SK-N-SH (cell line): ENCODE measurements around the gene GNPAT. TPM values are rescaled to one million over a fixed set of nuclear protein-coding genes. Genes with fewer than 3 reads are reported as not detected.

Source experiments
- CTCF ChIA-PET: fragments of 300-600, 350-600 bp; formaldehyde crosslinking; extraction: SDS; loops from one replicate; lab custom pipeline; 2021; lab: Yijun Ruan, JAX
- POLR2A ChIA-PET: fragments of 350-600 bp; sonication (Branson Sonifier 250); formaldehyde crosslinking; extraction: SDS; loops from one replicate; lab custom pipeline; 2020; ENCODE audit warnings: antibody characterized with exemption, inconsistent platforms; lab: Yijun Ruan, JAX
- DNase-seq: peaks from one replicate; pipeline ENCODE4 v3.0.0; 2012
- H2AFZ ChIP-seq: fragments of 200-600 bp; sonication (generic); 2 replicates; pipeline ENCODE4 v1.8.1; 2016; ENCODE audit warnings: antibody characterized with exemption, mild to moderate bottlenecking, low read depth
- H3F3A ChIP-seq: fragments of 200-600 bp; sonication (generic); replicated peaks from 2 replicates; pipeline ENCODE3; 2016; ENCODE audit warnings: antibody characterized with exemption, mild to moderate bottlenecking; ENCODE audit not compliant: insufficient read depth
- H3K27ac ChIP-seq, 2 experiments: fragments of 200-500 bp in 1 of 2; fragments of 200-600 bp in 1 of 2; sonication (Bioruptor generic) in 1 of 2; sonication (generic), shearing (Covaris generic) in 1 of 2; 2 replicates each; pipeline versions ENCODE4 v1.5.1 to v1.6.1; 2014 to 2016; ENCODE audit warnings: low read depth in 2 of 2, inconsistent platforms in 1 of 2, low read length in 1 of 2, mild to moderate bottlenecking in 1 of 2, mixed read lengths in 1 of 2
- H3K27me3 ChIP-seq: fragments of 200-600 bp; sonication (generic), shearing (Covaris generic); 2 replicates; pipeline ENCODE4 v1.6.1; 2016; ENCODE audit warnings: mixed run types; ENCODE audit not compliant: insufficient read depth
- H3K36me3 ChIP-seq, 2 experiments: fragments of 200-500 bp in 1 of 2; fragments of 200-600 bp in 1 of 2; sonication (Bioruptor generic) in 1 of 2; sonication (generic) in 1 of 2; replicated peaks in 1 of 2; 2 replicates each; pipeline versions ENCODE3 to v1.5.1; 2014 to 2016; ENCODE audit warnings: low read length in 1 of 2, mild to moderate bottlenecking in 1 of 2; ENCODE audit not compliant: insufficient read depth in 2 of 2, control insufficient read depth in 1 of 2
- H3K4me1 ChIP-seq, 2 experiments: fragments of 200-500 bp in 1 of 2; fragments of 200-600 bp in 1 of 2; sonication (Bioruptor generic) in 1 of 2; sonication (generic), shearing (Covaris generic) in 1 of 2; 2 replicates each; pipeline versions ENCODE4 v1.5.1 to v1.6.1; 2014 to 2016; ENCODE audit warnings: low read depth in 1 of 2, low read length in 1 of 2, mixed run types in 1 of 2; ENCODE audit not compliant: insufficient read depth in 2 of 2, control insufficient read depth in 1 of 2
- H3K4me2 ChIP-seq: fragments of 200-600 bp; sonication (generic), shearing (Covaris generic); 2 replicates; pipeline ENCODE4 v1.6.1; 2017; ENCODE audit warnings: mixed run types
- H3K4me3 ChIP-seq, 2 experiments: fragments of 200-500 bp in 1 of 2; fragments of 200-600 bp in 1 of 2; sonication (Bioruptor generic) in 1 of 2; sonication (generic), shearing (Covaris generic) in 1 of 2; 2 replicates each; pipeline versions ENCODE4 v1.5.1 to v1.8.1; 2014 to 2016; ENCODE audit warnings: low read depth in 2 of 2, inconsistent platforms in 1 of 2, low read length in 1 of 2, mild to moderate bottlenecking in 1 of 2, mixed read lengths in 1 of 2, moderate library complexity in 1 of 2
- H3K79me2 ChIP-seq: fragments of 200-600 bp; sonication (generic); 2 replicates; pipeline ENCODE4 v1.8.1; 2017; ENCODE audit warnings: mild to moderate bottlenecking; ENCODE audit not compliant: insufficient read depth
- H3K9ac ChIP-seq: fragments of 200-600 bp; sonication (generic); 2 replicates; pipeline ENCODE4 v1.6.1; 2017; ENCODE audit warnings: mixed run types
- H3K9me2 ChIP-seq: fragments of 200-600 bp; sonication (generic); 2 replicates; pipeline ENCODE4 v1.6.1; 2017; ENCODE audit warnings: mixed run types
- H3K9me3 ChIP-seq: fragments of 200-600 bp; sonication (generic); 2 replicates; pipeline ENCODE4 v1.6.1; 2017; ENCODE audit warnings: mixed run types, mild to moderate bottlenecking, moderate library complexity
- H4K20me1 ChIP-seq: fragments of 200-600 bp; sonication (generic); 2 replicates; pipeline ENCODE4 v1.6.1; 2017; ENCODE audit warnings: mild to moderate bottlenecking, mixed run types; ENCODE audit not compliant: insufficient read depth
- CHD2 ChIP-seq: fragments of 150-350 bp; IDR thresholded peaks from 2 replicates; pipeline ENCODE4 v1.6.1; 2018; ENCODE audit warnings: low read length; ENCODE audit not compliant: partially characterized antibody
- EP300 ChIP-seq, 2 experiments: IDR thresholded peaks; 2 replicates each; pipeline versions ENCODE4 v1.4.0 to v1.6.1; 2012; ENCODE audit warnings: borderline replicate concordance in 1 of 2, low read depth in 1 of 2, low read length in 1 of 2
- FOSL2 ChIP-seq: IDR thresholded peaks from 2 replicates; pipeline ENCODE4 v1.4.0; 2012; ENCODE audit warnings: low read depth, mild to moderate bottlenecking, moderate library complexity, borderline replicate concordance
- FOXM1 ChIP-seq: IDR thresholded peaks from 2 replicates; pipeline ENCODE4 v1.4.0; 2012; ENCODE audit warnings: low read depth, mild to moderate bottlenecking
- GATA2 ChIP-seq: sonication (generic); formaldehyde crosslinking; IDR thresholded peaks from 2 replicates; pipeline ENCODE4 v1.5.0; 2020; ENCODE audit warnings: mild to moderate bottlenecking, missing genetic modification reagents
- JUND ChIP-seq: IDR thresholded peaks from 2 replicates; pipeline ENCODE4 v1.4.0; 2012
- MEF2A ChIP-seq: IDR thresholded peaks from 2 replicates; pipeline ENCODE4 v1.4.0; 2012; ENCODE audit warnings: low read depth, borderline replicate concordance
- NFIC ChIP-seq: IDR thresholded peaks from 2 replicates; pipeline ENCODE4 v1.4.0; 2012; ENCODE audit warnings: borderline replicate concordance
- NRF1 ChIP-seq: IDR thresholded peaks from 2 replicates; pipeline ENCODE4 v1.6.1; 2012; ENCODE audit warnings: low read depth, mild to moderate bottlenecking, low read length
- RAD21 ChIP-seq: IDR thresholded peaks from 2 replicates; pipeline ENCODE4 v1.6.1; 2012; ENCODE audit warnings: mild to moderate bottlenecking, low read length
- RCOR1 ChIP-seq: fragments of 150-350 bp; IDR thresholded peaks from 2 replicates; pipeline ENCODE4 v1.6.1; 2017; ENCODE audit warnings: antibody characterized with exemption, low read length
- RXRA ChIP-seq: IDR thresholded peaks from 2 replicates; pipeline ENCODE4 v1.4.0; 2012; ENCODE audit warnings: low read depth, mild to moderate bottlenecking, borderline replicate concordance
- TCF12 ChIP-seq: IDR thresholded peaks from 2 replicates; pipeline ENCODE4 v1.4.0; 2012
- TEAD4 ChIP-seq: IDR thresholded peaks from 2 replicates; pipeline ENCODE4 v1.4.0; 2012; ENCODE audit warnings: mild to moderate bottlenecking, borderline replicate concordance; ENCODE audit not compliant: insufficient read depth
- WGBS: methylation state at CpG from one replicate; pipeline ENCODE4 v1.1.6; 2017; ENCODE audit warnings: low lambda C conversion rate; 5-methylcytosine and 5-hydroxymethylcytosine counted together
- polyA plus RNA-seq, 3 experiments: library from polyadenylated mRNA; depleted of rRNA; stranded (reverse); fragments of >200 nt; gene quantifications; 2 replicates each; pipeline ENCODE4 v1.2.3, GENCODE V29; 2012
- TF ChIP-seq, protein P1 (sequence below): IDR thresholded peaks from 2 replicates; pipeline ENCODE4; 2012
- TF ChIP-seq, protein P2 (sequence below): IDR thresholded peaks from 2 replicates; pipeline ENCODE4 v1.6.1; 2012; ENCODE audit warnings: mild to moderate bottlenecking, low read depth, low read length, moderate library complexity
- TF ChIP-seq, protein P3 (sequence below): IDR thresholded peaks from 2 replicates; pipeline ENCODE4 v1.4.0; 2012; ENCODE audit warnings: low read depth, borderline replicate concordance
- TF ChIP-seq, protein P4 (sequence below): fragments of 150-350 bp; IDR thresholded peaks from 2 replicates; pipeline ENCODE4 v1.6.1; 2016; ENCODE audit warnings: mild to moderate bottlenecking, low read depth, low read length
- TF ChIP-seq, protein P5 (sequence below): fragments of 200-600 bp; sonication (generic); IDR thresholded peaks from 2 replicates; pipeline ENCODE4 v1.6.1; 2017; ENCODE audit warnings: antibody characterized with exemption, mild to moderate bottlenecking, moderate library complexity

The GNPAT gene
- polyA plus RNA-seq, 1 of the 3 experiments (the other 2 are of a cell fraction), result 14.7 TPM

DNA sequence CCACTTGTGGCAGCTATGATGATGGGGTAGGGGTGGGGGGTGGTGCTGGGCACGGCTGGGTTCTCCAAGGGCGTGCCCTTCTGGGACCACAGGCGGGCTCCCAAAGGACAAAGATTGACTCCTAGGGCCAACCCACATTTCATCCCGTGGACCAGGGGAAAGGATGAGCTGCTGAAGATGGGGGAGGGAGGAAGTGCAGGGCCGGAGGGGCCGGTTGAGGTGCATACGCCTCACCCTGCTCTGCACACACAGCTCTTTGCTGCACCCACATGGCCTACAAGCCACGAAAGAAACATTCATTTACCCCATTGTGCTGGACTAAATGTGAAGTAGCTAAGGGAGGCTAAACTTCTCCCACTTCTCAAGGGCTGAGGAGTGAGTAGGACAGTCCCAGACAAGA lies 34.2 kb upstream of the GNPAT start:
- TF ChIP-seq CHD2, result no peak
- TF ChIP-seq GATA2, result no peak
- no peak for TF ChIP-seq MEF2A
- TF ChIP-seq, protein P1, sequence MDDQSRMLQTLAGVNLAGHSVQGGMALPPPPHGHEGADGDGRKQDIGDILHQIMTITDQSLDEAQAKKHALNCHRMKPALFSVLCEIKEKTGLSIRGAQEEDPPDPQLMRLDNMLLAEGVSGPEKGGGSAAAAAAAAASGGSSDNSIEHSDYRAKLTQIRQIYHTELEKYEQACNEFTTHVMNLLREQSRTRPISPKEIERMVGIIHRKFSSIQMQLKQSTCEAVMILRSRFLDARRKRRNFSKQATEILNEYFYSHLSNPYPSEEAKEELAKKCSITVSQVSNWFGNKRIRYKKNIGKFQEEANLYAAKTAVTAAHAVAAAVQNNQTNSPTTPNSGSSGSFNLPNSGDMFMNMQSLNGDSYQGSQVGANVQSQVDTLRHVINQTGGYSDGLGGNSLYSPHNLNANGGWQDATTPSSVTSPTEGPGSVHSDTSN, result no peak
- TF ChIP-seq RAD21, result peak; percentile 33
- TF ChIP-seq EP300 (IDR thresholded peaks at IDR 0.05; ENCODE audit: borderline replicate concordance in 1 of 2, low read depth in 1 of 2, low read length in 1 of 2), result no peak
- no peak for TF ChIP-seq TEAD4
- no peaks in the 10 kb centered on the region for H3K9me3 ChIP-seq
- DNase-seq, result no peak
- POLR2A ChIA-PET, result interaction anchor here (0.6 kb wide), 1 partner anchor 181 kb away, joined by 4 read pairs; no protein-coding TSS in a partner anchor
- no peaks in the 10 kb centered on the region for H3K9me2 ChIP-seq
- no peaks in the 10 kb centered on the region for H3K36me3 ChIP-seq
- no peaks in the 10 kb centered on the region for H3K79me2 ChIP-seq
- H3K27ac ChIP-seq, result no peak overlapping the region
- CTCF ChIA-PET, result interaction anchor here (0.9 to 1.4 kb wide), 6 partner anchors 213 to 565 kb away, joined by 3 read pairs; partner anchors contain the start of gene COG2
- no peak overlapping the region for H3K4me3 ChIP-seq
- H3K4me1 ChIP-seq, result peaks cover 0 to 4% of the 10 kb centered on the region in 2 experiments; a peak in 1 of 4 replicates
- no peak overlapping the region for H3K9ac ChIP-seq
- H3F3A ChIP-seq, result no peaks in the 10 kb centered on the region
- no peak overlapping the region for H3K4me2 ChIP-seq
- 67% methylated on average over 7 of the region's 8 CpGs for WGBS
- no peaks in the 10 kb centered on the region for H4K20me1 ChIP-seq
- no peak overlapping the region for H2AFZ ChIP-seq
- H3K27me3 ChIP-seq, result no peaks in the 10 kb centered on the region; the same call in 1 of the 2 replicates

DNA sequence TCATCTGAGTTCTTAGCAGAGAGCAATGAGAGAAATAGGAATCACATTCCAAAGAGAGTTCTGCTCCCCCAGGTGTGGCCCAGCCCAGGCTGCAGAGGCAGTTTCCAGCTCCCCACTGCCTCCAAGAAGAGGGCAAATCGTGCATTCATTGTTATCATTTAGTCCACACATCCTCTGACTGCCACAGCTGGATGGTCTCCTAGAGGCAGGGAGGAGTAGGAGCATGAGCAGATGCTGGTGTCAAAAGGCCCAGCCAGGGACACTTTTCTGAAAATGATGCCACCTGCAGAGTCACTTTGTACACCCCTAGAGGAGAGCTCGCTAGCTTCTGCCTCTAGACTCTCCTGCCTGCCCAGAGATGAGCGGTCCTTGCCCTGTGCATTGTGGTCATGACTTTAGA lies 33.6 kb upstream of the GNPAT start:
- Histone ChIP-seq H3K4me3 (no peak overlapping the region), H3F3A (no peaks in the 10 kb centered on the region), H3K9me2 (no peaks in the 10 kb centered on the region), H3K27me3 (no peaks in the 10 kb centered on the region; the same call in 1 of the 2 replicates), H3K4me1 (peaks cover 0 to 4% of the 10 kb centered on the region in 2 experiments; a peak in 1 of 4 replicates), H3K27ac (no peak overlapping the region), H4K20me1 (no peaks in the 10 kb centered on the region), H3K36me3 (no peaks in the 10 kb centered on the region), H3K4me2 (no peak overlapping the region), H3K79me2 (no peaks in the 10 kb centered on the region), H3K9me3 (no peaks in the 10 kb centered on the region), H3K9ac (no peak overlapping the region), H2AFZ (no peak overlapping the region)
- DNase-seq, result no peak
- ChIA-PET POLR2A (no interaction called here), CTCF (interaction anchor here (0.8 to 1.4 kb wide), 7 partner anchors 120 to 565 kb away, joined by 3 read pairs; partner anchors contain the start of gene COG2)
- WGBS, result 61% methylated on average over 3 of the region's 3 CpGs
- no peak for TF ChIP-seq RXRA
- TF ChIP-seq NFIC, result no peak
- no peak for TF ChIP-seq TCF12
- TF ChIP-seq, protein P2, sequence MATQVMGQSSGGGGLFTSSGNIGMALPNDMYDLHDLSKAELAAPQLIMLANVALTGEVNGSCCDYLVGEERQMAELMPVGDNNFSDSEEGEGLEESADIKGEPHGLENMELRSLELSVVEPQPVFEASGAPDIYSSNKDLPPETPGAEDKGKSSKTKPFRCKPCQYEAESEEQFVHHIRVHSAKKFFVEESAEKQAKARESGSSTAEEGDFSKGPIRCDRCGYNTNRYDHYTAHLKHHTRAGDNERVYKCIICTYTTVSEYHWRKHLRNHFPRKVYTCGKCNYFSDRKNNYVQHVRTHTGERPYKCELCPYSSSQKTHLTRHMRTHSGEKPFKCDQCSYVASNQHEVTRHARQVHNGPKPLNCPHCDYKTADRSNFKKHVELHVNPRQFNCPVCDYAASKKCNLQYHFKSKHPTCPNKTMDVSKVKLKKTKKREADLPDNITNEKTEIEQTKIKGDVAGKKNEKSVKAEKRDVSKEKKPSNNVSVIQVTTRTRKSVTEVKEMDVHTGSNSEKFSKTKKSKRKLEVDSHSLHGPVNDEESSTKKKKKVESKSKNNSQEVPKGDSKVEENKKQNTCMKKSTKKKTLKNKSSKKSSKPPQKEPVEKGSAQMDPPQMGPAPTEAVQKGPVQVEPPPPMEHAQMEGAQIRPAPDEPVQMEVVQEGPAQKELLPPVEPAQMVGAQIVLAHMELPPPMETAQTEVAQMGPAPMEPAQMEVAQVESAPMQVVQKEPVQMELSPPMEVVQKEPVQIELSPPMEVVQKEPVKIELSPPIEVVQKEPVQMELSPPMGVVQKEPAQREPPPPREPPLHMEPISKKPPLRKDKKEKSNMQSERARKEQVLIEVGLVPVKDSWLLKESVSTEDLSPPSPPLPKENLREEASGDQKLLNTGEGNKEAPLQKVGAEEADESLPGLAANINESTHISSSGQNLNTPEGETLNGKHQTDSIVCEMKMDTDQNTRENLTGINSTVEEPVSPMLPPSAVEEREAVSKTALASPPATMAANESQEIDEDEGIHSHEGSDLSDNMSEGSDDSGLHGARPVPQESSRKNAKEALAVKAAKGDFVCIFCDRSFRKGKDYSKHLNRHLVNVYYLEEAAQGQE, result no peak
- TF ChIP-seq, protein P3, sequence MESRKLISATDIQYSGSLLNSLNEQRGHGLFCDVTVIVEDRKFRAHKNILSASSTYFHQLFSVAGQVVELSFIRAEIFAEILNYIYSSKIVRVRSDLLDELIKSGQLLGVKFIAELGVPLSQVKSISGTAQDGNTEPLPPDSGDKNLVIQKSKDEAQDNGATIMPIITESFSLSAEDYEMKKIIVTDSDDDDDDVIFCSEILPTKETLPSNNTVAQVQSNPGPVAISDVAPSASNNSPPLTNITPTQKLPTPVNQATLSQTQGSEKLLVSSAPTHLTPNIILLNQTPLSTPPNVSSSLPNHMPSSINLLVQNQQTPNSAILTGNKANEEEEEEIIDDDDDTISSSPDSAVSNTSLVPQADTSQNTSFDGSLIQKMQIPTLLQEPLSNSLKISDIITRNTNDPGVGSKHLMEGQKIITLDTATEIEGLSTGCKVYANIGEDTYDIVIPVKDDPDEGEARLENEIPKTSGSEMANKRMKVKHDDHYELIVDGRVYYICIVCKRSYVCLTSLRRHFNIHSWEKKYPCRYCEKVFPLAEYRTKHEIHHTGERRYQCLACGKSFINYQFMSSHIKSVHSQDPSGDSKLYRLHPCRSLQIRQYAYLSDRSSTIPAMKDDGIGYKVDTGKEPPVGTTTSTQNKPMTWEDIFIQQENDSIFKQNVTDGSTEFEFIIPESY, result no peak
- TF ChIP-seq RCOR1, result no peak
- TF ChIP-seq FOSL2, result no peak
- TF ChIP-seq, protein P4, sequence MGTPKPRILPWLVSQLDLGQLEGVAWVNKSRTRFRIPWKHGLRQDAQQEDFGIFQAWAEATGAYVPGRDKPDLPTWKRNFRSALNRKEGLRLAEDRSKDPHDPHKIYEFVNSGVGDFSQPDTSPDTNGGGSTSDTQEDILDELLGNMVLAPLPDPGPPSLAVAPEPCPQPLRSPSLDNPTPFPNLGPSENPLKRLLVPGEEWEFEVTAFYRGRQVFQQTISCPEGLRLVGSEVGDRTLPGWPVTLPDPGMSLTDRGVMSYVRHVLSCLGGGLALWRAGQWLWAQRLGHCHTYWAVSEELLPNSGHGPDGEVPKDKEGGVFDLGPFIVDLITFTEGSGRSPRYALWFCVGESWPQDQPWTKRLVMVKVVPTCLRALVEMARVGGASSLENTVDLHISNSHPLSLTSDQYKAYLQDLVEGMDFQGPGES, result no peak
- TF ChIP-seq NRF1, result no peak
- no peak for TF ChIP-seq CHD2
- TF ChIP-seq FOXM1, result no peak
- TF ChIP-seq, protein P5, sequence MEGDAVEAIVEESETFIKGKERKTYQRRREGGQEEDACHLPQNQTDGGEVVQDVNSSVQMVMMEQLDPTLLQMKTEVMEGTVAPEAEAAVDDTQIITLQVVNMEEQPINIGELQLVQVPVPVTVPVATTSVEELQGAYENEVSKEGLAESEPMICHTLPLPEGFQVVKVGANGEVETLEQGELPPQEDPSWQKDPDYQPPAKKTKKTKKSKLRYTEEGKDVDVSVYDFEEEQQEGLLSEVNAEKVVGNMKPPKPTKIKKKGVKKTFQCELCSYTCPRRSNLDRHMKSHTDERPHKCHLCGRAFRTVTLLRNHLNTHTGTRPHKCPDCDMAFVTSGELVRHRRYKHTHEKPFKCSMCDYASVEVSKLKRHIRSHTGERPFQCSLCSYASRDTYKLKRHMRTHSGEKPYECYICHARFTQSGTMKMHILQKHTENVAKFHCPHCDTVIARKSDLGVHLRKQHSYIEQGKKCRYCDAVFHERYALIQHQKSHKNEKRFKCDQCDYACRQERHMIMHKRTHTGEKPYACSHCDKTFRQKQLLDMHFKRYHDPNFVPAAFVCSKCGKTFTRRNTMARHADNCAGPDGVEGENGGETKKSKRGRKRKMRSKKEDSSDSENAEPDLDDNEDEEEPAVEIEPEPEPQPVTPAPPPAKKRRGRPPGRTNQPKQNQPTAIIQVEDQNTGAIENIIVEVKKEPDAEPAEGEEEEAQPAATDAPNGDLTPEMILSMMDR, result no peak
- TF ChIP-seq TEAD4, result no peak
- no peak for TF ChIP-seq JUND
